Endothelial cell of umbilical vein (primary cell): ENCODE results near the gene ZCCHC12. TPM values are rescaled to one million over a fixed set of nuclear protein-coding genes. Genes with fewer than 3 reads are reported as not detected.

Experiments used
- BruUV-seq: library from RNA; stranded (reverse); fragments of 400-500 nt; replicated peaks from 2 replicates; lab custom pipeline; 2021; lab: Mats Ljungman, UMichigan
- CTCF ChIA-PET: fragments of 300-600, 350-600 bp; sonication (Branson Sonifier 250); formaldehyde crosslinking; loops from one replicate; lab custom pipeline; 2021; ENCODE audit warnings: antibody characterized with exemption, inconsistent platforms; lab: Charles Lee
- POLR2A ChIA-PET: fragments of 300-600, 350-600 bp; sonication (Branson Sonifier 250); formaldehyde crosslinking; loops from one replicate; lab custom pipeline; 2021; ENCODE audit warnings: antibody characterized with exemption, inconsistent platforms; lab: Charles Lee
- DNase-seq: peaks from one replicate; pipeline ENCODE4 v3.0.0-alpha.2; 2011; ENCODE audit warnings: low read depth, low spot score
- FAIRE-seq: peaks from 2 replicates; lab custom pipeline; 2011; peaks lifted over from hg19 to GRCh38; lab: Jason Lieb, UNC
- H2AFZ ChIP-seq: 2 replicates; pipeline ENCODE4 v1.6.0; 2012; ENCODE audit warnings: low read depth, low read length, control low read depth, inconsistent platforms
- H3K27ac ChIP-seq: 2 replicates; pipeline ENCODE4 v1.5.1; 2011; ENCODE audit warnings: low read depth, mild to moderate bottlenecking, control low read depth, low read length, moderate library complexity; ENCODE audit not compliant: insufficient read depth
- H3K27me3 ChIP-seq, 2 experiments: 2 replicates each; pipeline versions ENCODE4 v1.6.0 to v1.6.1; 2011; ENCODE audit warnings: low read length in 2 of 2, mixed read lengths in 1 of 2; ENCODE audit not compliant: control insufficient read depth in 2 of 2, insufficient read depth in 2 of 2
- H3K36me3 ChIP-seq, 2 experiments: 2 replicates in 1 of 2; 3 replicates in 1 of 2; pipeline ENCODE4 v1.5.1; 2011; ENCODE audit warnings: low read length in 2 of 2, mild to moderate bottlenecking in 1 of 2, moderate library complexity in 1 of 2; ENCODE audit not compliant: control insufficient read depth in 2 of 2, insufficient read depth in 2 of 2; ENCODE audit errors: extremely low read depth in 1 of 2
- H3K4me1 ChIP-seq: 3 replicates; pipeline ENCODE4 v1.5.1; 2011; ENCODE audit warnings: mild to moderate bottlenecking, low read length; ENCODE audit not compliant: control insufficient read depth, insufficient read depth; ENCODE audit errors: extremely low read depth
- H3K4me2 ChIP-seq: 2 replicates; pipeline ENCODE4 v1.6.1; 2011; ENCODE audit warnings: low read length, control low read depth, mixed read lengths; ENCODE audit not compliant: insufficient read depth
- H3K4me3 ChIP-seq, 3 experiments: fragments of 200-600 bp in 1 of 3; sonication (generic), shearing (Covaris generic) in 1 of 3; replicated peaks in 1 of 3; 2 replicates each; pipeline ENCODE4 v1.5.1; 2011 to 2016; ENCODE audit warnings: control low read depth in 3 of 3, low read length in 3 of 3, mild to moderate bottlenecking in 2 of 3, inconsistent platforms in 1 of 3, low read depth in 1 of 3, moderate library complexity in 1 of 3; ENCODE audit not compliant: insufficient read depth in 1 of 3
- H3K79me2 ChIP-seq: 2 replicates; pipeline ENCODE4 v1.6.0; 2012; ENCODE audit warnings: low read length, inconsistent platforms; ENCODE audit not compliant: control insufficient read depth, insufficient read depth
- H3K9ac ChIP-seq: replicated peaks from 2 replicates; pipeline ENCODE3; 2011; ENCODE audit warnings: low read length, control low read depth; ENCODE audit not compliant: insufficient read depth; ENCODE audit errors: extremely low read depth
- H3K9me1 ChIP-seq: replicated peaks from 3 replicates; pipeline ENCODE4 v1.6.0; 2011; ENCODE audit warnings: mild to moderate bottlenecking, low read length; ENCODE audit not compliant: control insufficient read depth, insufficient read depth; ENCODE audit errors: extremely low read depth
- H3K9me3 ChIP-seq: replicated peaks from 2 replicates; pipeline ENCODE4 v1.5.1; 2012; ENCODE audit warnings: low read length, inconsistent platforms; ENCODE audit not compliant: control insufficient read depth, insufficient read depth
- H4K20me1 ChIP-seq: replicated peaks from 2 replicates; pipeline ENCODE3; 2011; ENCODE audit warnings: mild to moderate bottlenecking, low read length; ENCODE audit not compliant: control insufficient read depth, insufficient read depth; ENCODE audit errors: extremely low read depth
- CTCF ChIP-seq, 2 donors: IDR thresholded peaks; 1 replicate in 1 of 2; 2 replicates in 1 of 2; pipeline ENCODE4 v1.5.1; 2011; ENCODE audit warnings: low read length in 2 of 2, mild to moderate bottlenecking in 2 of 2, moderate library complexity in 2 of 2, control low read depth in 1 of 2, inconsistent platforms in 1 of 2, low read depth in 1 of 2; ENCODE audit not compliant: insufficient read depth in 1 of 2; ENCODE audit errors: extremely low read depth in 1 of 2
- EZH2 ChIP-seq: IDR thresholded peaks from 2 replicates; pipeline ENCODE4 v1.6.1; 2012; ENCODE audit warnings: borderline replicate concordance, low read depth, mild to moderate bottlenecking, moderate library complexity, low read length, inconsistent platforms; ENCODE audit not compliant: severe bottlenecking
- FOS ChIP-seq: IDR thresholded peaks from 2 replicates; pipeline ENCODE4 v1.6.1; 2011; ENCODE audit warnings: mild to moderate bottlenecking, low read length, moderate library complexity, borderline replicate concordance; ENCODE audit not compliant: insufficient read depth
- GATA2 ChIP-seq: IDR thresholded peaks from 2 replicates; pipeline ENCODE4 v1.7.0; 2011; ENCODE audit warnings: low read depth, mild to moderate bottlenecking, moderate library complexity, mixed read lengths, low read length; ENCODE audit not compliant: insufficient read length, insufficient read depth
- JUN ChIP-seq: IDR thresholded peaks from 2 replicates; pipeline ENCODE4 v1.6.1; 2011; ENCODE audit warnings: borderline replicate concordance, low read depth; ENCODE audit not compliant: insufficient read length, insufficient read depth
- MAX ChIP-seq: IDR thresholded peaks from 2 replicates; pipeline ENCODE4 v1.6.1; 2011; ENCODE audit not compliant: insufficient read depth, insufficient read length
- MYC ChIP-seq: IDR thresholded peaks from one replicate; pipeline ENCODE4 v1.6.1; 2011; ENCODE audit warnings: mild to moderate bottlenecking, low read depth, low read length
- POLR2A ChIP-seq: IDR thresholded peaks from 2 replicates; pipeline ENCODE4 v1.6.1; 2012; ENCODE audit warnings: low read depth, mild to moderate bottlenecking, control low read depth, low read length
- POLR2AphosphoS5 ChIP-seq: IDR thresholded peaks from 2 replicates; pipeline ENCODE4 v1.6.1; 2012; ENCODE audit warnings: low read depth, mild to moderate bottlenecking, control low read depth, low read length, moderate library complexity; ENCODE audit not compliant: insufficient read depth
- dilution Hi-C: fragments of 300-500 bp; cut with MboI; formaldehyde crosslinking; loops from one replicate; pipeline ENCODE4 v1.15.0; 2019; ENCODE audit warnings: low sequenced_read_pairs; ENCODE audit not compliant: extremely low pct_ligation_motif_present
- intact Hi-C: fragments of 100-400 bp; cut with micrococcal nuclease; formaldehyde crosslinking; loops from one replicate; pipeline ENCODE4 v1.10.0; 2022
- polyA plus RNA-seq, 4 experiments: library from polyadenylated mRNA; depleted of rRNA in 3 of 4; stranded (reverse) in 3 of 4; unstranded in 1 of 4; fragments of >200 nt; gene quantifications; 2 replicates each; pipeline versions ENCODE4 v1.2.1 to v1.2.3, GENCODE V29; 2011 to 2012; ENCODE audit warnings: missing spikeins in 1 of 4
- total RNA-seq: library from RNA; stranded (reverse); gene quantifications from 2 replicates; pipeline ENCODE4 v1.2.3, GENCODE V29; 2021

The ZCCHC12 gene
- total and polyA plus RNA-seq, 2 donors (not counting 3 experiments of a cell fraction or from before 2014, with no cell fraction given) = 0.10 to 0.29 TPM

GRCh38 chrX:118865231-118865630 lies 41.6 kb downstream of the ZCCHC12 start:
- no peak for DNase-seq
- Histone ChIP-seq H2AFZ (no peak overlapping the region), H3K9me3 (no peaks in the 10 kb centered on the region), H3K79me2 (no peaks in the 10 kb centered on the region), H3K9ac (no peak overlapping the region), H3K9me1 (no peaks in the 10 kb centered on the region), H4K20me1 (no peaks in the 10 kb centered on the region), H3K27ac (no peak overlapping the region), H3K36me3 (no peaks in the 10 kb centered on the region), H3K4me1 (no peaks in the 10 kb centered on the region), H3K27me3 (no peaks in the 10 kb centered on the region), H3K4me3 (no peak overlapping the region), H3K4me2 (no peak overlapping the region)
- dilution Hi-C loops = no loop called here
- no peak for TF ChIP-seq FOS
- no peak for TF ChIP-seq CTCF (IDR thresholded peaks at IDR 0.05; ENCODE audit: extremely low read depth in 1 of 2, insufficient read depth in 1 of 2, low read depth in 1 of 2, low read length in 2 of 2)
- TF ChIP-seq JUN = no peak
- no peak for TF ChIP-seq POLR2A
- no peak for TF ChIP-seq MYC
- no peak for TF ChIP-seq EZH2
- no peak for TF ChIP-seq MAX
- no peak for TF ChIP-seq GATA2
- no peak for TF ChIP-seq POLR2AphosphoS5
- POLR2A ChIA-PET = no interaction called here
- BruUV-seq = no TSS peak
- intact Hi-C loops = no loop called here
- CTCF ChIA-PET = no interaction called here
- no peak for FAIRE-seq
